Epithelial cell of proximal tubule (primary cell): ENCODE results near the gene RPN2. TPM values are rescaled to one million over a fixed set of nuclear protein-coding genes. Genes with fewer than 3 reads are reported as not detected.

ENCODE experiments used
- DNase-seq: peaks from one replicate; pipeline ENCODE4 v3.0.0-alpha.2; 2011; ENCODE audit warnings: low read depth
- H3K4me3 ChIP-seq: 2 replicates; pipeline ENCODE4 v1.5.1; 2011; ENCODE audit warnings: low read depth, mild to moderate bottlenecking, low read length
- CTCF ChIP-seq: conservative IDR thresholded peaks from 2 replicates; pipeline ENCODE4 v1.5.1; 2012; ENCODE audit warnings: low read depth, mild to moderate bottlenecking, low read length
- total RNA-seq: library from RNA; depleted of rRNA; stranded (reverse); fragments of >200 nt; gene quantifications from 2 replicates; pipeline ENCODE4 v1.2.3, GENCODE V29; 2015

Gene RPN2
- total RNA-seq, 1 donor from 2014 or later: 165 TPM

GRCh38 chr20:37228082-37228481 is 49.0 kb downstream of the RPN2 start:
- no peak for TF ChIP-seq CTCF
- H3K4me3 ChIP-seq: no peak overlapping the region
- no peak for DNase-seq

- H3K4me3 ChIP-seq: no peak overlapping the region
- no peak for DNase-seq
- no peak for TF ChIP-seq CTCF
Measured at GRCh38 chr20:37228656-37229055, 49.5 kb downstream of the RPN2 start.

GRCh38 chr20:37229357-37229756 is 50.2 kb downstream of the RPN2 start:
- no peak for TF ChIP-seq CTCF
- DNase-seq: no peak
- H3K4me3 ChIP-seq: no peak overlapping the region

GRCh38 chr20:37230200-37230599 is 51.1 kb downstream of the RPN2 start:
- no peak for TF ChIP-seq CTCF
- no peak for DNase-seq
- H3K4me3 ChIP-seq: no peak overlapping the region

- DNase-seq: no peak
- TF ChIP-seq CTCF: no peak
- H3K4me3 ChIP-seq: no peak overlapping the region
Measured at GRCh38 chr20:37231947-37232630, 53.0 kb downstream of the RPN2 start.

- H3K4me3 ChIP-seq: no peak overlapping the region
- no peak for DNase-seq
- no peak for TF ChIP-seq CTCF
Measured at GRCh38 chr20:37233548-37234253, 54.6 kb downstream of the RPN2 start.

- no peak for DNase-seq
- H3K4me3 ChIP-seq: no peak overlapping the region
- TF ChIP-seq CTCF: no peak
Measured at GRCh38 chr20:37234254-37234581, 55.1 kb downstream of the RPN2 start.
